H54 (cell line): Measurements from ENCODE around the gene RETREG3.
A peak's percentile ranks its signal among the peaks of the same experiment; 100 is the strongest.

ENCODE experiments used
- DNase-seq: peaks from one replicate; pipeline ENCODE4 v3.0.0; 2011; ENCODE audit warnings: low spot score, mixed read lengths; ENCODE audit not compliant: insufficient read length
- FAIRE-seq: peaks from 3 replicates; lab custom pipeline; 2011; peaks lifted over from hg19 to GRCh38; lab: Jason Lieb, UNC
- POLR2A ChIP-seq: IDR thresholded peaks from 2 replicates; pipeline ENCODE4 v1.6.1; 2011; ENCODE audit warnings: low read depth, mild to moderate bottlenecking, low read length

Gene RETREG3

DNA sequence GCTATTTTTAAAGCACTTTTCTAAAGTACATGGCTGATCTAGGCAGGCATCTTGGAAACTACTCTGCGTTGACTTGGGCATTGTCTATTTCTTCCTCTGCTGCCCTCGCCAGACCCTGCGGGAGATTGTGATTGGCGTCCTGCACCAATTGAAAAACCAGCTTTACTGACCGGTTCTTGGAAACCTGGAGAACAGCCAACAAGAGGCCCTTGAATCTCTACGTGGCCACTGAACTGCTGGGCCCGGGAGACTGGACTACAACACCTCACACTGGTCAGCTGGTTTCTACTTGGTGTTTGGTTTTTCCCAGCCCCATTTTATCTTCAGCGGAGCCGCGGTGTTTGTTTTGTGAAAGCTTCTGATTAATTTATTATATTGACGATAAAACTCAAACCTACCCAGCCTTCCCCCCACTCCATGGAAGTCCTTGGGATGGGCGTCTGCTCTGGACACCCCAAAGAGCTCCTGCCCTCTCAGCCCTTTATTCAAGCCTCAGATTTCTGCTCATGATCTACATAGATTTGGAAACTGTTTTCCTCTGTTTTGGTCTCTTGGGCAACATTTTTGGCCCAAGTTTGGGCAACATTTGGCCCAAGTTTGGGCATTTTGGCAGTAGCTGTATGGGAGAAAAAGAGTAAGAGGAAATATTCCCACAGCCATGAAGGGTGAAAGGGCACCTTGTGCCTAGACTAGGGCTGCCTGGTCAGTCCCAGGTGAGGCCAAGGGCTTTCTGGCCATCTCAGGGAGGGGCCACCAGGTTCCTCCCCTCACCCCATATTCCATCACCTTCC lies 37.5 kb downstream of the RETREG3 start:
- FAIRE-seq (no peak), DNase-seq (no peak)
- TF ChIP-seq POLR2A = no peak

DNA sequence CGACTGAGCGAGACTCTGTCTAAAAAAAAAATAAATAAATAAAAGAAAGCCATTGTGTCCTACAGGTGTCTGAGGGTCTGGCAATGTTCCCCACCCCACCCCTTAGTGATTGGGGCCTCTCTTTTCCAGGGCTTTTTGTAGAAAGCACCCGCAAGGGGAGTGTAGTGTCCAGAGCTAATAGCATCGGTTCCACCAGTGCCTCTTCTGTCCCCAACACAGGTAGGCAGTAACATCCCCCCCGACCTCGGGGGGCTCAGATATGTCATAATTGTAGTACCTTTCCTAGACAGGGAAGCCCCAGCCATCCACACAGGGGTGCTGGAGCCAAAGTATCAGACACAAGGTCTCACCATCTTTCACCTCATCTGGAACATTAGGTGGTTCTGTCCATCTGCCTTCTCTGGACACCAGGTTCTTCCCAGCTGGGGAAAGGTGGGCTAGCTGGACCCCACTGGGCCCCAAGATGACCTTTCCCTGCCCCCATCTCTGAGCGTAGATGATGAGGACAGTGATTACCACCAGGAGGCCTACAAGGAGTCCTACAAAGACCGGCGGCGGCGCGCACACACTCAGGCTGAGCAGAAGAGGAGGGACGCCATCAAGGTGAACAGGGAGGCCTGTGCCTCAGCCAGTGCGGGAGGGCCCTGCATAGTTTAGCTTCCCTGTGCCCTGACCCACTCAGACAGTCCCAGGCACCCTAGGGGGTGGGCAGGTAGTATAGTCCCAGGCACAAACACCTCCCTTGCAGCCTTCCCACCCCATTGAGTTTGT lies 40.6 kb downstream of the RETREG3 start:
- FAIRE-seq (no peak), DNase-seq (no peak)
- TF ChIP-seq POLR2A = no peak

DNA sequence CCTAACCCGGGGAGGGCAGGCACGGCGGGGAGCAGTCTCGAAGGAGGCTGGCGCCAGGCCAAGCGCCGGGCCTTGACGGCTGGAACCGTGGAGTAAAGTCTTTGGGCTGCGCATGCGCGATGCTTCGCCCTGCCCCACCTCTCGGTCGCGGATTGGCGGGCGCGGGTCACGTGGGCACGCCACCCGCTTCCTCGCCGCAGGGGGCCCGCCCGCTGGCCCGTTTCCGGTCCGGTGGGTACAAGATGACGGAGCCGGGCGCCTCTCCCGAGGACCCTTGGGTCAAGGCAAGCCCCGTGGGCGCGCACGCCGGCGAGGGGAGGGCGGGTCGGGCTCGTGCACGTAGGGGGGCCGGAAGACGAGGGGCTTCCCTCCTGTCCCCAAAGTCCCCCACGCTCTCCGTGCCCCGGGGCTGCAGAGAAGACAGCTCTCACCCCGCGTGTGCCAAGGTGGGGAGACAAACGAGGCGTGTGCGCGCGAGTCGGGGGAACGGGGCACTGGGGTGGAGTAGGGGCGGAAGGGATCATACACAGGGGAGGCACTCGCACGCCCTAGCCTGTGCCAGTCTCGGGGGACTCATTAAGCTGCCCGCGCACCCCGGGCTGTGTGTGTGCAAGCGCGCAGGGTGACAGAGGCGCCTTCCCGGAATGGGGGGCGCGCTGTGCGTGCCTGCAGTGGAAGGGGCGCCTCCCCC lies 42.1 kb downstream of the RETREG3 start, which contains the start of gene MLX:
TSS of gene MLX (plus strand) at position 218 of the 691 bp plus-strand sequence. CDS start at position 243, 25 bp downstream.
- TF ChIP-seq POLR2A = peak; percentile 54
- no peak for FAIRE-seq

DNA sequence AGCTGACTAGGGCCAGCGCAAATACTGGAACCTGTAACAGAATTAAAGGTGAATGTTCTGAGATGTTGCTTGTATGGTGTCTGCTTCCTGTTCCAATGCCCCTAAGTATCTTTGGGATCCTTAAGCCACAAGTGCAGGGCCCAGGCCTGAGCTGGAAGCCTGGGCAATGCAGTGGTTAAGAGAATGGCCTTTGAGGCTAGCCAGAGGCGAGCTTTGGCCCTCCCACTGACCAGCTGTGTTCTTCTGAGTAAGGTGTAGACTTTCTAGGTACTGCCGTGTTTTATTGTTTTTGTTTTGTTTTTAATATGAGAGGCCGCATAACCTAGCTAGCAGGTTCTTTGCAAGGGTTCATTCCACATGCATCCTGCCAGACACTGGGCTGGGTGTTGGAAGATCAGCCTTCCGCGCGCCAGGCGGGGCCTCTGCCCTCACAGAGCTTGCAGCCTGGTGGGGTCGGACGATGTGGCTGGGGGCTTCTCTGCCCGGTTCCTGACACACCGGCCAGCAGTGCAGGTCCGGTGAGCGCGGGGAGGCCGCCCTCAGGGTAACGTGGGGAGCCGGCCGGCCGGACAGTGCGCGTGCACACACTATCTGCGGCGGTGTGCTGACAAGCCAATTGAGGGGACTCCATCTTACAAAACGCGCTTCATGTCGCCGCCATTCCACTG lies 42.8 kb downstream of the RETREG3 start:
- FAIRE-seq (no peak), DNase-seq (no peak)
- TF ChIP-seq POLR2A = no peak

More for the DNA sequence above, 42.1 kb downstream of the RETREG3 start, which contains the start of gene MLX:
- peak; percentile 98 for DNase-seq

DNA sequence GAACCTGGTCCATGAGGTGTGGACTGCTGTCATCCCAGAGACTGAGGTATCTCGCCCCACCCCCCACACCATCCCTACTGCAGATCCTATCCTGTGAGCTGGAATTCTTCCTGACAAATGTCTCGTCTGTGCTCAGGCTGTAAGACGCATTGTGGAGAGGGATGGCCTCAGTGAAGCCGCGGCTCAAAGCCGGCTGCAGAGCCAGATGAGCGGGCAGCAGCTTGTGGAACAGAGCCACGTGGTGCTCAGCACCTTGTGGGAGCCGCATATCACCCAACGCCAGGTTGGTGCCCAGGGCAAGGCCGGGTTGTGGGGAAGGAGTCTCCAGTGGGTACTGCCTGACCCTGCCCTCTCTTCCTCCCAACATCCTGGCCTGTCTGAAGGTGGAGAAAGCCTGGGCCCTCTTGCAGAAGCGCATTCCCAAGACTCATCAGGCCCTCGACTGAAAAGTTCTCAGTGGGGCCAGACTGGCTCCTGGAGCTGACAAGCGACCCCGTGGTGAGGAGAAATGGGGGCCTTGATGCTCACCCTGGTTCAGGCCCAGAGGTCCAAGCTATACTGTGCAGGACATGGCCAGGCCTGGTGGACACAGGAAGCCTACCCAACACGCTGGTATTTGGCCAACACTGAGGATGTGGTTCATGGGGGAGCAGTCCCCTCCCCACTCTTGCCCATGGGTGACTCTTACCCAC lies 43.5 kb downstream of the RETREG3 start:
- TF ChIP-seq POLR2A = no peak
- DNase-seq (no peak), FAIRE-seq (no peak)

DNA sequence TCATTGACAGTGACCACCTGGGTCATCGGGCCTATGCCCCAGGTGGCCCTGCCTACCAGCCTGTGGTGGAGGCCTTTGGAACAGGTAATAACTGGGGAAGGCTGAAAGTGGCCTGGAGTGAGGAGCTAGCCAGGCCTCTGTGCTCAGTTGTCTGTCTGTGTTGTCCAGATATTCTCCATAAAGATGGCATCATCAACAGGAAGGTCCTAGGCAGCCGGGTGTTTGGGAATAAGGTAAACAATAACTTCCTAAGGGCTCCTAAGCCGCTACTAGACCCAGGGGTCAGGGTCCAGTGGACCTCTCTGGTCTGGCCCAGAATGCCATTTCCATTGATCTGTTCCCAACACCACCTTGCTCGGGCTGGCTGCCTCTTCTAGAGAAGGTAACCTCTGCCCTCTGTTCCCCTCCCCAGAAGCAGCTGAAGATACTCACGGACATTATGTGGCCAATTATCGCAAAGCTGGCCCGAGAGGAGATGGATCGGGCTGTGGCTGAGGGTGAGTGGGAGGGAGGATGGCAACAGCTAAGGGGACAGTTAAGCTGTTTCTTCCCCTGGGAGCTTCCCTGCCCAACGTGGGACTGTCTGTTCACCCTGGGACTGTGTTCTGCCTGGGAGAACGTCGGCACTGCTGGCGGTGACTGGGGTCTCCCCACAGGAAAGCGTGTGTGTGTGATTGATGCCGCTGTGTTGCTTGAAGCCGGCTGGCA lies 44.2 kb downstream of the RETREG3 start:
- no peak for DNase-seq
- no peak for FAIRE-seq
- TF ChIP-seq POLR2A = no peak

DNA sequence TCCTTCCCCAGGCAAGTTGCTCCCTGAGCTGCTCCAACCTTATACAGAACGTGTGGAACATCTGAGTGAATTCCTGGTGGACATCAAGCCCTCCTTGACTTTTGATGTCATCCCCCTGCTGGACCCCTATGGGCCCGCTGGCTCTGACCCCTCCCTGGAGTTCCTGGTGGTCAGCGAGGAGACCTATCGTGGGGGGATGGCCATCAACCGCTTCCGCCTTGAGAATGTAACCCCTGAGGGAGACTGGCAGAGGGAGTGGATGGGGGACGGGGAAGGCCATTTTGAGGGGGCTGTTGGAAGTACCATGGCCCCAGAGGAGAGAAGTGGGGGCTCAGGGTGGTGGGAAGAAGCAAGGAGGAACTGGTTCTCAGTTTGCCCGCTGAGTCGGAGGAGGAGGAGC lies 45.2 kb downstream of the RETREG3 start:
- DNase-seq (no peak), FAIRE-seq (no peak)
- no peak for TF ChIP-seq POLR2A

DNA sequence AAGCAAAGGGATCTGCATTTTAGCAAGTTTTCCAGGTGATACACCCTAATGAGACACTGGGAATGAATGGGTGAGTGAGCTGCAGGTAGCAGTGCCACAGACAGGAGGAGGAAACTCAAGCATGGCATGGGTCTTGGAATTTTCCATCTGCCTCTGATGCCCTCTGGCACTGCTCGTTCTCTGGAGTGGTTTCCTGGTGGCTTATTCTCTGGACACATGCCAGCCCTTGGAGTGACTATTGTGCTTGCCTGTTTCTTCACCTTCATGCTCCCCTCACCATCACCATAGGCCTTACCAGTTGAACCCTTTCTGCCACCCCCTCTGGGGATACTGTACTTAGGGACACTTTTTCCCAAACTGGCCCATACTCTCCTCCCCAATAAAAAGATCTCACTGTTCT lies 45.6 kb downstream of the RETREG3 start:
- TF ChIP-seq POLR2A = no peak
- DNase-seq (no peak), FAIRE-seq (no peak)

DNA sequence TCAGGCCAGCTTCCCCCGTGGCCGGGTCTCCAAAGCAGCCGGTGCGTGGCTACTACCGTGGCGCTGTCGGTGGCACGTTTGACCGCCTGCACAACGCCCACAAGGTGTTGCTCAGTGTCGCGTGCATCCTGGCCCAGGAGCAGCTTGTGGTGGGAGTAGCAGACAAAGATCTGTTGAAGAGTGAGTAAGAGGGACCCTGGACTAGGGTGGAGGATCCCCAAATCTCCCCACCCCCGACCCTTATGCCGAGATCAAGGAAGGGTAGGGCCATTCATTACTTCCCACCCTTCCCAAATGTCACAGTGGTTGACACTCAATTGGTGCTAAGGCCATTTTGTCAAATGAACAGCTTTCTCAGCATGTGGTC lies 46.0 kb downstream of the RETREG3 start:
- no peak for DNase-seq
- TF ChIP-seq POLR2A = no peak
- FAIRE-seq = no peak

DNA sequence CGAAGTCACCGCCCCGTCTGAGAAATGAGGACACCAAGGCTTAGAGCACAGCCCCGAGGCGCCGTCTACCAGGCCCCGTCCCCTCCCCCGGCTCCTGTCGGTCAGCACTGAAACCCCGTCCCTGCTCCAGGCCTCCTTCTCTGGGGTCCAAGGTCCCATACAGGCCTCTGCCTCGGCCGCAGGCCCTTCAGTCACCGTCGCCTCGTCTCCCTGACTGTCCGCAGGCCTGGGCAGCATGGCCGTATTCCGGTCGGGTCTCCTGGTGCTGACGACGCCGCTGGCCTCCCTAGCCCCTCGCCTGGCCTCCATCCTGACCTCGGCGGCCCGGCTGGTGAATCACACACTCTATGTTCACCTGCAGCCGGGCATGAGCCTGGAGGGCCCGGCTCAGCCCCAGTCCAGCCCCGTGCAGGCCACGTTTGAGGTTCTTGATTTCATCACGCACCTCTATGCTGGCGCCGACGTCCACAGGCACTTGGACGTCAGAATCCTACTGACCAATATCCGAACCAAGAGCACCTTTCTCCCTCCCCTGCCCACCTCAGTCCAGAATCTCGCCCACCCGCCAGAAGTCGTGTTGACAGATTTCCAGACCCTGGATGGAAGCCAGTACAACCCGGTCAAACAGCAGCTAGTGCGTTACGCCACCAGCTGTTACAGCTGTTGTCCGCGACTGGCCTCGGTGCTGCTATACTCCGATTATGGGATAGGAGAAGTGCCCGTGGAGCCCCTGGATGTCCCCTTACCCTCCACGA lies 46.6 kb downstream of the RETREG3 start:
- TF ChIP-seq POLR2A = no peak
- DNase-seq = no peak
- no peak for FAIRE-seq

DNA sequence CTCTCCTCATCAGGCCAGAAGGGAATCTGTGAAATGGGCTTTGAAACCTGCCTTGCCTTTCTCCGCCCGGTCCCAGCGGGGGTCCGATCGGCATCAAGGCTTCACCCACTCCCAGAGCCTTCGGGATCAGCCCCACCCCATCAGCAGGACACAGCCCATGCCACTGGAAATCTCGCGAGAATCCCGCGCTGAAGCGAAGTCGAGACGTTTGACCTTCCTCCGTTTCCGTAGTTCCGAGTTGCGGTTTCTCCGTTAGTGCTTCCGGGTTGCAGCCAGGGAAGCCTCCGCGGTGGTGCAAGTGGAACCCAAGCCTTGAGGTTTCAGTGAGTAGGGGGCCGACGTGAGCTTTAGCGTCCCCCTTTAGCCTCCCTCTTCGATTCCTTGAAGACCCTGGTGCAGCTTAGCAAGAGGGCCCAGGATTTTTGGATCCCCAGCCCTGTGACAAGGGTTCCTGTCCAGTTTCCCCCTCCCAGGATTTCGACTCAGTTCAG lies 47.2 kb downstream of the RETREG3 start, which contains the start of gene COASY:
TSS of gene COASY (plus strand) at position 252 of the 491 bp plus-strand sequence. CDS start 475 bp downstream, outside the sequence.
- no peak for FAIRE-seq
- peak; percentile 97 for DNase-seq
- TF ChIP-seq POLR2A = peak; percentile 67
